Measurements from ENCODE around the gene TPT1.

The TPT1 gene

DNA sequence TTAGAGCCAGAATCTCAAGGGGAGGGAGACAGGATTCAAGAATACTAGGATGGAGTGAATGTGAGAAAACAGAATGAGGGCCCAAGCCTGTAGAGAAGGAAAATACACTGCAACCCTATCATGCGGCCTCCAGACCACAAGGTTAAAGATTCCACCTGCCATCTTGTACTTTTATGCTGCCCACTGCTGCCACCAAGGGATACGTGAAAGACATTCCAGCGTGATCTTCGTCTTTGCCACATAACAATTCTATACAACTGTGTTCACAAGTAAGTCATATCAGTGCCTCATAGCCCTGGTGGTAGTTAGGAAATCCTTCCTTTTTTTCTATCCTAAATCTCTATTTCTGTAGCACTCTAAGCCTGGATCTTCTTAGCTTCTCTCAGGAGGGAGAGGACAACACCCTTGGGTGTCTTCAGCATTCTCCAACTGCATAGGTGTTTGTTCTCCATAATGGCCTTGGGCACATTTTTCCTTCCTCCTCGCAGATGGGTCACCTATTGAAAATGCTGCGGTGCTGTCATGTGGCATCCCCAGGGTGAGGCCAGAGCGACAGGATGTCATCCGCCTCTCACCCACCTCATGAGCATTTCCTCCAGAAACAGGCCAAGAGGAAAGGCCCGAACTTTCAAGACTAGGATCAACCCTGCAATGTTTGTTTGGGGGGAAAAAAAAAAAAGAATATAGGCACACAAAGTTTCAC is 13.6 kb downstream of the TPT1 start:
- Histone ChIP-seq H3K4me3 (ENCODE audit: low read depth, low read length, poor library complexity, severe bottlenecking) (no peak overlapping the region), H3K4me2 (ENCODE audit: low read length) (no peak overlapping the region), H2AFZ (ENCODE audit: low read length) (no peak overlapping the region), H3K27ac (ENCODE audit: low read depth, low read length, poor library complexity, severe bottlenecking) (no peak overlapping the region), H3K9ac (ENCODE audit: low read length) (no peak overlapping the region), H3K79me2 (ENCODE audit: insufficient read depth, low read length) (no peaks in the 10 kb centered on the region), H4K20me1 (ENCODE audit: insufficient read depth, low read length) (no peaks in the 10 kb centered on the region), H3K9me3 (ENCODE audit: low read length) (no peaks in the 10 kb centered on the region), H3K9me2 (ENCODE audit: low read depth, low read length) (no peaks in the 10 kb centered on the region), H3K27me3 (ENCODE audit: insufficient read depth, low read length) (no peaks in the 10 kb centered on the region), H3F3A (ENCODE audit: insufficient read depth, low read length) (no peaks in the 10 kb centered on the region), H3K36me3 (ENCODE audit: insufficient read depth, low read length) (no peaks in the 10 kb centered on the region), H3K4me1 (ENCODE audit: insufficient read depth, low read length, severe bottlenecking) (peaks cover 15% of the 10 kb centered on the region)
- no peak for TF ChIP-seq EZH2 (IDR thresholded peaks at IDR 0.05; ENCODE audit: borderline replicate concordance, low read length)
- TF ChIP-seq, protein P1, sequence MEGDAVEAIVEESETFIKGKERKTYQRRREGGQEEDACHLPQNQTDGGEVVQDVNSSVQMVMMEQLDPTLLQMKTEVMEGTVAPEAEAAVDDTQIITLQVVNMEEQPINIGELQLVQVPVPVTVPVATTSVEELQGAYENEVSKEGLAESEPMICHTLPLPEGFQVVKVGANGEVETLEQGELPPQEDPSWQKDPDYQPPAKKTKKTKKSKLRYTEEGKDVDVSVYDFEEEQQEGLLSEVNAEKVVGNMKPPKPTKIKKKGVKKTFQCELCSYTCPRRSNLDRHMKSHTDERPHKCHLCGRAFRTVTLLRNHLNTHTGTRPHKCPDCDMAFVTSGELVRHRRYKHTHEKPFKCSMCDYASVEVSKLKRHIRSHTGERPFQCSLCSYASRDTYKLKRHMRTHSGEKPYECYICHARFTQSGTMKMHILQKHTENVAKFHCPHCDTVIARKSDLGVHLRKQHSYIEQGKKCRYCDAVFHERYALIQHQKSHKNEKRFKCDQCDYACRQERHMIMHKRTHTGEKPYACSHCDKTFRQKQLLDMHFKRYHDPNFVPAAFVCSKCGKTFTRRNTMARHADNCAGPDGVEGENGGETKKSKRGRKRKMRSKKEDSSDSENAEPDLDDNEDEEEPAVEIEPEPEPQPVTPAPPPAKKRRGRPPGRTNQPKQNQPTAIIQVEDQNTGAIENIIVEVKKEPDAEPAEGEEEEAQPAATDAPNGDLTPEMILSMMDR (IDR thresholded peaks at IDR 0.05; ENCODE audit: low read length): peak; percentile 9; the same call in 1 of the 2 replicates

DNA sequence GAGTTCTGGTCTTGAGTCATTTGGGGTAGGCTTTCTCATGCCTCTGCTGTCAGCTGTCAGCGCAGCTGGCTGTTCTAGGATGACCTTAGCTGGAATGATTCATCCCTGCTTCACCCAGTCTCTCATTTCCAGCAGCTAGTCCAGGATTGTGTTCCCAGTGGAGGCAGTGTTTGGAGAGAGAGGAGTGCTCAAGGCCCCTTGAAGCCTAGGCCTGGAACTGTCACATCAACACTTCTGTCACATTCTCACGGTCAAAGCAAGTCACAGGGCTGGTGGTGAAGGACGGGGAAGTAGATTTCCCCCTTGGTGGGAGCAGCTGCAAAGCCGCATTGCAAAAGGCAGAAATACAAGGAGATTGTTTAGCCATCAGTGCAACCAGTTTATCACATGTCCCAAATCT is 15.2 kb downstream of the TPT1 start:
- H3K9me3 ChIP-seq (ENCODE audit: low read length): no peaks in the 10 kb centered on the region
- no peak overlapping the region for H3K27ac ChIP-seq (ENCODE audit: low read depth, low read length, poor library complexity, severe bottlenecking)

DNA sequence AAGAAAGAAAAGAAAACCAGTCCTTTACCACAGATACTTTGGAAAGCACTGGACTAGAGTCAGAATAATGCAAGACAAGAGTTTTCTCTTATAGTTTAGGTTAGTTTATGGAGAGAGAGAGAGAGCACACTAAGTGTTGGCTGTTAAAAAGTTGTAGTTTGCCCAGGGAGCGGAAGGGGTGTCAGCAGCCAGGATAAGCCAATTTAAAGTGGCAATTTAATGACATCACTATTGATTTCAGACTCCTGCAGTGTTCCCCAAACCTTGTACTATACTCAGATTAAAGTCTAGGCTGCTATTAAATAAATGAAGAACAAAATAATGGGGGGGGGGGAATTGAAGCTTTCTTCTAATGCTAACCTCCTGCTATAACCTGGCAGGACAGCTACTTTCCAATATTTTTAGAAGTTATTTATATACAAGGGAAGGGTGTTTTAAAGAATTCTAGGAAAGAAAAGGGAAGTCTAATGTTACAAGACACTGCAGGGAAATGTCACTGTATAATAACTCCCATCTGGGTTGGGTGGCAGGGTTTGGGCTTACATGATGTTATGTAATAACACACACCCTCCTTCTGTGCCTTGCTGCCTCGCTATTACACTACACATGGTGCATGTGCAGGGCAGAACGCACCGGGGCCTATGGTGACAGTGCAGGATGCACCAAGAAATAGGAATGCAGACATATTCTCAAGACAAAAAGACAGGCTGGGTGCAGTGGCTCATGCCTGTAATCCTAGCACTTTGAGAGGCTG is 19.9 kb downstream of the TPT1 start:
- Histone ChIP-seq H3K9me2 (ENCODE audit: low read depth, low read length) (no peaks in the 10 kb centered on the region), H3K9me3 (ENCODE audit: low read length) (no peaks in the 10 kb centered on the region), H4K20me1 (ENCODE audit: insufficient read depth, low read length) (no peaks in the 10 kb centered on the region), H3K36me3 (ENCODE audit: insufficient read depth, low read length) (no peaks in the 10 kb centered on the region), H3K27me3 (ENCODE audit: insufficient read depth, low read length) (no peaks in the 10 kb centered on the region), H2AFZ (ENCODE audit: low read length) (no peak overlapping the region), H3F3A (ENCODE audit: insufficient read depth, low read length) (no peaks in the 10 kb centered on the region), H3K4me2 (ENCODE audit: low read length) (no peak overlapping the region), H3K27ac (ENCODE audit: low read depth, low read length, poor library complexity, severe bottlenecking) (no peak overlapping the region), H3K4me3 (ENCODE audit: low read depth, low read length, poor library complexity, severe bottlenecking) (no peak overlapping the region), H3K4me1 (ENCODE audit: insufficient read depth, low read length, severe bottlenecking) (no peaks in the 10 kb centered on the region), H3K9ac (ENCODE audit: low read length) (no peak overlapping the region), H3K79me2 (ENCODE audit: insufficient read depth, low read length) (no peaks in the 10 kb centered on the region)
- TF ChIP-seq EZH2 (IDR thresholded peaks at IDR 0.05; ENCODE audit: borderline replicate concordance, low read length): no peak
- TF ChIP-seq, protein P1 (IDR thresholded peaks at IDR 0.05; ENCODE audit: low read length): no peak

More for the DNA sequence above, 15.2 kb downstream of the TPT1 start:
- Histone ChIP-seq H3K4me2 (ENCODE audit: low read length) (no peak overlapping the region), H3K79me2 (ENCODE audit: insufficient read depth, low read length) (no peaks in the 10 kb centered on the region), H3K27me3 (ENCODE audit: insufficient read depth, low read length) (no peaks in the 10 kb centered on the region), H4K20me1 (ENCODE audit: insufficient read depth, low read length) (no peaks in the 10 kb centered on the region), H3K4me3 (ENCODE audit: low read depth, low read length, poor library complexity, severe bottlenecking) (no peak overlapping the region), H3F3A (ENCODE audit: insufficient read depth, low read length) (no peaks in the 10 kb centered on the region), H3K9ac (ENCODE audit: low read length) (no peak overlapping the region), H3K9me2 (ENCODE audit: low read depth, low read length) (no peaks in the 10 kb centered on the region), H2AFZ (ENCODE audit: low read length) (no peak overlapping the region), H3K36me3 (ENCODE audit: insufficient read depth, low read length) (no peaks in the 10 kb centered on the region), H3K4me1 (ENCODE audit: insufficient read depth, low read length, severe bottlenecking) (peaks cover 15% of the 10 kb centered on the region)
- TF ChIP-seq EZH2 (IDR thresholded peaks at IDR 0.05; ENCODE audit: borderline replicate concordance, low read length): no peak
- TF ChIP-seq, protein P1 (IDR thresholded peaks at IDR 0.05; ENCODE audit: low read length): no peak
